ENCODE data around the gene LMTK3. TPM values are rescaled to one million over a fixed set of nuclear protein-coding genes. Genes with fewer than 3 reads are reported as not detected.

LMTK3 gene
- total and polyA plus RNA-seq, 2 of the 4 experiments (the other 2 are of a cell fraction) = 0.18 to 0.87 TPM

DNA sequence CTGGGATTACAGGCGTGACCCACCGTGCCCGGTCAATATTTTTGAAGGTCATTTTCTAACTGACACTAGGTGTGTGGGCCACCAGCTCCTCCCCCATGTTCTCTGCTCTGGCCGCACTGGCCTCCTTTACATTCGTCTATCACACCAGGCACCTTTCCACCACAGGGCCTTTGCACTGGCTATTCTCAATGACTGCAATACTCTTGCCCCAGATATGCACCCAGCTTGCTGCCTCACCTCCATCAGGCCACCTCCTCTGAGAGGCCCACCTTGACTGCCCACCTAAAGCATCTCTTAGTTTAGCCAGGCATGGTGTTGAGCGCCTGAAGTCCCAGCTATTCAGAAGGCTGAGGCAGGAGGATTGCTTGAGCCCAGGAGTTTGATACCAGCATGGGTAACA is 30.2 kb upstream of the LMTK3 start:
- Histone ChIP-seq H4K91ac (ENCODE audit: insufficient read depth, low read depth, low read length) (no peak overlapping the region), H3K4me2 (ENCODE audit: low read depth, low read length) (no peak overlapping the region), H3K4ac (ENCODE audit: low read depth, low read length) (no peak overlapping the region), H3K4me1 (ENCODE audit: control insufficient read depth, insufficient read depth, low read length) (peaks cover 3% of the 10 kb centered on the region), H2BK15ac (ENCODE audit: low read depth, low read length) (no peak overlapping the region), H4K20me1 (ENCODE audit: insufficient read depth, low read length) (no peaks in the 10 kb centered on the region), H3K4me3 (ENCODE audit: insufficient read depth, low read depth, low read length) (no peak overlapping the region), H2BK120ac (ENCODE audit: low read depth, low read length) (no peak overlapping the region), H4K8ac (ENCODE audit: low read depth in 2 of 2, low read length in 2 of 2) (no peak overlapping the region), H4K5ac (ENCODE audit: low read depth, low read length) (no peak overlapping the region), H3K27me3 (ENCODE audit: control insufficient read depth, insufficient read depth, low read length) (peaks cover 3% of the 10 kb centered on the region; the same call in 1 of the 2 replicates), H2BK5ac (ENCODE audit: low read depth, low read length, poor library complexity, severe bottlenecking) (no peak overlapping the region), H3K9me3 (ENCODE audit: control insufficient read depth, insufficient read depth, low read length) (no peaks in the 10 kb centered on the region), H3K14ac (replicated peaks; ENCODE audit: low read depth, low read length) (no peak overlapping the region), H2BK20ac (ENCODE audit: low read depth, low read length) (no peak overlapping the region), H3K9ac (ENCODE audit: low read depth, low read length) (no peak overlapping the region), H3K36me3 (ENCODE audit: control insufficient read depth, insufficient read depth, low read length) (no peaks in the 10 kb centered on the region), H3K18ac (ENCODE audit: low read depth, low read length) (no peak overlapping the region), H2AFZ (replicated peaks; ENCODE audit: low read length, poor library complexity) (no peak overlapping the region), H2AK5ac (ENCODE audit: low read depth, low read length) (no peak overlapping the region), H3K56ac (ENCODE audit: extremely low read depth, insufficient read depth, low read length) (no peak overlapping the region), H3K27ac (ENCODE audit: insufficient read depth, low read length) (no peak overlapping the region), H3K9me1 (ENCODE audit: insufficient read depth, low read length) (no peaks in the 10 kb centered on the region), H3K23ac (ENCODE audit: low read depth, low read length) (no peak overlapping the region), H3K79me1 (ENCODE audit: low read depth in 1 of 2, low read length in 2 of 2) (no peaks in the 10 kb centered on the region), H2AK9ac (replicated peaks; ENCODE audit: low read depth, low read length, poor library complexity) (no peak overlapping the region)
- ChIA-PET CTCF (no interaction called here), POLR2A (ENCODE audit: unreplicated experiment) (no interaction called here)
- no peak for ATAC-seq (ENCODE audit: low read depth)
- TF ChIP-seq CHD1 (IDR thresholded peaks at IDR 0.05; ENCODE audit: low read depth, low read length) (no peak), NFE2L2 (IDR thresholded peaks at IDR 0.05; ENCODE audit: low read depth, low read length) (no peak), RCOR1 (IDR thresholded peaks at IDR 0.05; ENCODE audit: insufficient replicate concordance, low read length) (no peak), SMC3 (IDR thresholded peaks at IDR 0.05; ENCODE audit: low read depth, low read length) (no peak), FOS (IDR thresholded peaks at IDR 0.05; ENCODE audit: low read depth, low read length) (no peak), POLR2A (IDR thresholded peaks at IDR 0.05; ENCODE audit: low read depth, low read length) (no peak), MAZ (IDR thresholded peaks at IDR 0.05; ENCODE audit: borderline replicate concordance, low read depth, low read length) (no peak), MAFK (IDR thresholded peaks at IDR 0.05; ENCODE audit: low read depth, low read length) (no peak), CEBPB (IDR thresholded peaks at IDR 0.05; ENCODE audit: low read depth, low read length) (no peak), MXI1 (IDR thresholded peaks at IDR 0.05; ENCODE audit: borderline replicate concordance, low read depth, low read length) (no peak), RAD21 (IDR thresholded peaks at IDR 0.05; ENCODE audit: low read length) (no peak)
- TF ChIP-seq, protein P1, sequence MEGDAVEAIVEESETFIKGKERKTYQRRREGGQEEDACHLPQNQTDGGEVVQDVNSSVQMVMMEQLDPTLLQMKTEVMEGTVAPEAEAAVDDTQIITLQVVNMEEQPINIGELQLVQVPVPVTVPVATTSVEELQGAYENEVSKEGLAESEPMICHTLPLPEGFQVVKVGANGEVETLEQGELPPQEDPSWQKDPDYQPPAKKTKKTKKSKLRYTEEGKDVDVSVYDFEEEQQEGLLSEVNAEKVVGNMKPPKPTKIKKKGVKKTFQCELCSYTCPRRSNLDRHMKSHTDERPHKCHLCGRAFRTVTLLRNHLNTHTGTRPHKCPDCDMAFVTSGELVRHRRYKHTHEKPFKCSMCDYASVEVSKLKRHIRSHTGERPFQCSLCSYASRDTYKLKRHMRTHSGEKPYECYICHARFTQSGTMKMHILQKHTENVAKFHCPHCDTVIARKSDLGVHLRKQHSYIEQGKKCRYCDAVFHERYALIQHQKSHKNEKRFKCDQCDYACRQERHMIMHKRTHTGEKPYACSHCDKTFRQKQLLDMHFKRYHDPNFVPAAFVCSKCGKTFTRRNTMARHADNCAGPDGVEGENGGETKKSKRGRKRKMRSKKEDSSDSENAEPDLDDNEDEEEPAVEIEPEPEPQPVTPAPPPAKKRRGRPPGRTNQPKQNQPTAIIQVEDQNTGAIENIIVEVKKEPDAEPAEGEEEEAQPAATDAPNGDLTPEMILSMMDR (conservative IDR thresholded peaks at IDR 0.05; ENCODE audit: low read depth, low read length) = no peak
- TF ChIP-seq, protein P2, sequence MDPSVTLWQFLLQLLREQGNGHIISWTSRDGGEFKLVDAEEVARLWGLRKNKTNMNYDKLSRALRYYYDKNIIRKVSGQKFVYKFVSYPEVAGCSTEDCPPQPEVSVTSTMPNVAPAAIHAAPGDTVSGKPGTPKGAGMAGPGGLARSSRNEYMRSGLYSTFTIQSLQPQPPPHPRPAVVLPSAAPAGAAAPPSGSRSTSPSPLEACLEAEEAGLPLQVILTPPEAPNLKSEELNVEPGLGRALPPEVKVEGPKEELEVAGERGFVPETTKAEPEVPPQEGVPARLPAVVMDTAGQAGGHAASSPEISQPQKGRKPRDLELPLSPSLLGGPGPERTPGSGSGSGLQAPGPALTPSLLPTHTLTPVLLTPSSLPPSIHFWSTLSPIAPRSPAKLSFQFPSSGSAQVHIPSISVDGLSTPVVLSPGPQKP (IDR thresholded peaks at IDR 0.05; ENCODE audit: borderline replicate concordance, low read depth, low read length) = no peak
- intact Hi-C loops (cut with micrococcal nuclease) (no loop called here), dilution Hi-C loops (cut with HindIII; ENCODE audit: low sequenced_read_pairs, unreplicated experiment) (no loop called here), in situ Hi-C loops (cut with MboI; ENCODE audit: low sequenced_read_pairs) (no loop called here)
- 88% methylated on average over 5 of the region's 6 CpGs; no CpG with 5 or more reads in 1 of the 2 experiments for WGBS, 2 experiments (ENCODE audit: extremely low coverage in 2 of 2, insufficient read length in 1 of 2)
- BruUV-seq (replicated peaks) = no TSS peak
- DNase-seq = no peak

Data from IMR-90 (cell line).